OCI-LY3 (cell line): ENCODE data around the gene FREM1.

Experiments used
- H2AFZ ChIP-seq: fragments of 200-600, 300-600 bp; shearing (Covaris generic); 2 replicates; pipeline ENCODE4 v1.6.0; 2014; ENCODE audit warnings: antibody characterized with exemption, low read depth, low read length
- H3K27ac ChIP-seq: fragments of 200-600, 300-600 bp; sonication (generic); 2 replicates; pipeline ENCODE4 v1.5.1; 2014; ENCODE audit warnings: mild to moderate bottlenecking, low read length, moderate library complexity, mixed read lengths
- H3K27me3 ChIP-seq: fragments of 200-600, 300-600 bp; sonication (generic); 2 replicates; pipeline ENCODE4 v1.6.1; 2014; ENCODE audit warnings: low read depth, low read length, mixed read lengths
- H3K36me3 ChIP-seq: fragments of 200-600, 300-600 bp; sonication (generic); replicated peaks from 2 replicates; pipeline ENCODE3; 2014; ENCODE audit warnings: low read depth, low read length, mixed read lengths
- H3K4me1 ChIP-seq: fragments of 300-600, 200-600 bp; sonication (generic); 2 replicates; pipeline ENCODE4 v1.6.1; 2014; ENCODE audit warnings: low read length, mixed read lengths
- H3K4me2 ChIP-seq: fragments of 200-600, 300-600 bp; sonication (generic); 2 replicates; pipeline ENCODE4 v1.6.1; 2014; ENCODE audit warnings: low read length, mixed read lengths
- H3K4me3 ChIP-seq: fragments of 300-600, 200-600 bp; sonication (generic); 2 replicates; pipeline ENCODE4 v1.5.1; 2014; ENCODE audit warnings: antibody characterized with exemption, mild to moderate bottlenecking, low read length, moderate library complexity
- H3K79me2 ChIP-seq: fragments of 300-600, 200-600 bp; shearing (Covaris generic); 2 replicates; pipeline ENCODE4 v1.6.1; 2014; ENCODE audit warnings: mild to moderate bottlenecking, low read length, mixed read lengths
- H3K9ac ChIP-seq: fragments of 300-600, 200-600 bp; shearing (Covaris generic); 2 replicates; pipeline ENCODE4 v1.6.0; 2014; ENCODE audit warnings: mild to moderate bottlenecking, low read length, moderate library complexity
- H3K9me3 ChIP-seq: fragments of 200-600, 300-600 bp; shearing (Covaris generic); 2 replicates; pipeline ENCODE4 v1.6.1; 2014; ENCODE audit warnings: low read length, mixed read lengths; ENCODE audit not compliant: insufficient read depth
- H4K20me1 ChIP-seq: fragments of 200-600, 300-600 bp; sonication (generic); 2 replicates; pipeline ENCODE4 v1.6.1; 2016; ENCODE audit warnings: low read length, mixed read lengths; ENCODE audit not compliant: insufficient read depth
- CTCF ChIP-seq: fragments of 200-600, 300-600 bp; sonication (generic); IDR thresholded peaks from 2 replicates; pipeline ENCODE4 v1.5.1; 2014; ENCODE audit warnings: antibody characterized with exemption, low read length, low read depth
- EZH2phosphoT487 ChIP-seq: fragments of 200-600 bp; shearing (Covaris generic); IDR thresholded peaks from 2 replicates; pipeline ENCODE4 v1.6.1; 2018; ENCODE audit warnings: antibody characterized with exemption, mixed run types, low read depth

FREM1 gene

GRCh38 chr9:14780693-14781092 lies 129.5 kb downstream of the FREM1 start:
- no peak overlapping the region for H2AFZ ChIP-seq
- no peak overlapping the region for H3K27ac ChIP-seq
- no peaks in the 10 kb centered on the region for H3K79me2 ChIP-seq
- H3K4me3 ChIP-seq, result no peak overlapping the region
- no peaks in the 10 kb centered on the region for H3K9me3 ChIP-seq
- H3K4me1 ChIP-seq, result no peaks in the 10 kb centered on the region
- no peaks in the 10 kb centered on the region for H4K20me1 ChIP-seq
- TF ChIP-seq CTCF (no peak), EZH2phosphoT487 (no peak)
- H3K27me3 ChIP-seq, result 0 out of 2 replicates have a peak, but pooled peaks cover 8% of the 10 kb centered on the region
- no peak overlapping the region for H3K4me2 ChIP-seq
- H3K9ac ChIP-seq, result no peak overlapping the region
- no peaks in the 10 kb centered on the region for H3K36me3 ChIP-seq

GRCh38 chr9:14780251-14780650 lies 130.0 kb downstream of the FREM1 start:
- Histone ChIP-seq H3K36me3 (no peaks in the 10 kb centered on the region), H3K9ac (no peak overlapping the region)

DNA sequence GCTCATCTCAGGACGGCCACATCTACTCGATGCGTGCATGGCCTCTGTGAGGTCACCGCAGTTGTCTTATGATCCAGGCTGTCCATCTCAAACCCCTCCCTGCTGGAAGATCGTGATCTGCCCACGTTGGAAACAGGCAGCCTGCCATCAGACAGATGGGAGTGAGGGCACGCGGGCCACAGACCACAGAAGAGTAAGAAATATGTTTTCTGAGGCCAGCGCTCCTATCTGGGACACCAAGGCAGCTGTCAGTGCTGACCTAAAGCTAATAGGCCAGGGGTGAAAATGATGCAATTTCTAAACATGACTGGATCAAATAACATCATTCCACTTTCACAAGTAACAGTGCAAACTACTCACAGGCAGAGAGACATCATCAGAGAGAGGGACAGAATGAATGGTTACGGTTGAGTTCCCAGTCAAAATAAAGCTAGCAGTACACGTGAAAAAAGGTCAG lies 130.6 kb downstream of the FREM1 start:
- no peak overlapping the region for H3K4me2 ChIP-seq
- no peaks in the 10 kb centered on the region for H3K4me1 ChIP-seq
- no peaks in the 10 kb centered on the region for H3K79me2 ChIP-seq
- H3K9me3 ChIP-seq, result no peaks in the 10 kb centered on the region
- TF ChIP-seq EZH2phosphoT487, result no peak
- no peak for TF ChIP-seq CTCF
- H3K27ac ChIP-seq, result no peak overlapping the region
- no peaks in the 10 kb centered on the region for H4K20me1 ChIP-seq
- H3K36me3 ChIP-seq, result no peaks in the 10 kb centered on the region
- no peak overlapping the region for H3K9ac ChIP-seq
- H3K27me3 ChIP-seq, result 0 out of 2 replicates have a peak, but pooled peaks cover 8% of the 10 kb centered on the region
- no peak overlapping the region for H2AFZ ChIP-seq
- no peak overlapping the region for H3K4me3 ChIP-seq

More at GRCh38 chr9:14780251-14780650, 130.0 kb downstream of the FREM1 start:
- Histone ChIP-seq H3K79me2 (no peaks in the 10 kb centered on the region), H3K27me3 (0 out of 2 replicates have a peak, but pooled peaks cover 8% of the 10 kb centered on the region), H3K9me3 (no peaks in the 10 kb centered on the region), H2AFZ (no peak overlapping the region), H3K4me3 (no peak overlapping the region), H3K4me2 (no peak overlapping the region), H3K27ac (no peak overlapping the region), H3K4me1 (no peaks in the 10 kb centered on the region), H4K20me1 (no peaks in the 10 kb centered on the region)
- TF ChIP-seq CTCF (no peak), EZH2phosphoT487 (no peak)

DNA sequence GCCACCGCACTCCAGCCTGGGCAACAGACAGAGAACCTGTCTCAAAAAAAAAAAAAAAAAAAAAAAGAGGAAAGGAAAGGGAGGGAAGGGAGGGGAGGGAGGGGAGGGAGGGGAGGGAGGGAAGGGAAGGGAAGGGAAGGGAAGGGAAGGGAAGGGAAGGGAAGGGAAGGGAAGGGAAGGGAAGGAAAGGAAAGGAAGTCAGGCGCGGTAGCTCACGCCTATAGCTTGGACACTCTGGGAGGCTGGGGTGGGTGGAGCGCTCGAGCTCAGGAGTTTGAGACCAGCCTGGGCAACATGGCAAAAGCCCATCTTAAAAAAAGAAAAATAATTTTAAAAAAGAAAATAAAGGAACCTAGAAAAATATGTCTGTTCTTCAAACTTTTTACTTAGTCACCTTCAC lies 131.7 kb downstream of the FREM1 start:
- Histone ChIP-seq H3K27me3 (0 out of 2 replicates have a peak, but pooled peaks cover 8% of the 10 kb centered on the region), H3K4me1 (no peaks in the 10 kb centered on the region), H4K20me1 (no peaks in the 10 kb centered on the region), H3K27ac (no peak overlapping the region), H3K36me3 (no peaks in the 10 kb centered on the region), H3K9ac (no peak overlapping the region), H3K9me3 (no peaks in the 10 kb centered on the region), H3K79me2 (no peaks in the 10 kb centered on the region), H2AFZ (no peak overlapping the region), H3K4me2 (no peak overlapping the region), H3K4me3 (no peak overlapping the region)
- TF ChIP-seq CTCF (no peak), EZH2phosphoT487 (no peak)
